HepG2 (cell line): ENCODE results near the gene ANK3. TPM values are rescaled to one million over a fixed set of nuclear protein-coding genes. Genes with fewer than 3 reads are reported as not detected.

Experiments used
- ATAC-seq: fragments of 200-7000 bp; cut with Tn5 transposase; 3 replicates; pipeline ENCODE4 v1.9.1; 2020; ENCODE audit warnings: mild to moderate bottlenecking, moderate library complexity
- BruUV-seq: library from RNA; stranded (reverse); fragments of 400-500 nt; replicated peaks from 2 replicates; lab custom pipeline; 2021; lab: Mats Ljungman, UMichigan
- CTCF ChIA-PET: fragments of 300-600 bp; formaldehyde crosslinking; extraction: SDS; loops from one replicate; lab custom pipeline; 2021; ENCODE audit warnings: low total read pairs, inconsistent platforms, low intra/inter-chr PET ratio; lab: Yijun Ruan, JAX
- POLR2A ChIA-PET: fragments of 350-600 bp; sonication (Branson Sonifier 250); formaldehyde crosslinking; loops from one replicate; lab custom pipeline; 2020; ENCODE audit warnings: antibody characterized with exemption, inconsistent platforms; lab: Yijun Ruan, JAX
- DNase-seq: peaks from one replicate; pipeline ENCODE4 v3.0.0-alpha.2; 2015; ENCODE audit warnings: low spot score
- FAIRE-seq: peaks from 3 replicates; lab custom pipeline; 2011; peaks lifted over from hg19 to GRCh38; lab: Jason Lieb, UNC
- H2AFZ ChIP-seq: one replicate; pipeline ENCODE4 v1.6.1; 2011; ENCODE audit warnings: low read length, inconsistent platforms
- H3K27ac ChIP-seq: fragments of 300-600 bp; 3 replicates; pipeline ENCODE4 v1.8.0; 2011; ENCODE audit warnings: mixed run types, mild to moderate bottlenecking, mixed read lengths, low read length, inconsistent platforms; ENCODE audit not compliant: insufficient read depth; ENCODE audit errors: extremely low read length
- H3K27me3 ChIP-seq, 2 experiments: fragments of 200-600 bp in 1 of 2; 2 replicates in 1 of 2; 3 replicates in 1 of 2; pipeline versions ENCODE4 v1.6.0 to v1.8.0; 2011; ENCODE audit warnings: low read length in 2 of 2, mild to moderate bottlenecking in 2 of 2, moderate library complexity in 2 of 2, inconsistent platforms in 1 of 2; ENCODE audit not compliant: insufficient read depth in 2 of 2, control insufficient read depth in 1 of 2
- H3K36me3 ChIP-seq, 2 experiments: fragments of 200-600 bp in 1 of 2; replicated peaks in 1 of 2; 2 replicates in 1 of 2; 3 replicates in 1 of 2; pipeline versions ENCODE4 v1.5.1 to v1.8.0; 2011; ENCODE audit warnings: low read length in 2 of 2, inconsistent platforms in 1 of 2; ENCODE audit not compliant: insufficient read depth in 2 of 2, control insufficient read depth in 1 of 2
- H3K4me1 ChIP-seq: 2 replicates; pipeline ENCODE4 v1.5.1; 2012; ENCODE audit warnings: low read length, inconsistent platforms; ENCODE audit not compliant: insufficient read depth
- H3K4me2 ChIP-seq: 2 replicates; pipeline ENCODE4 v1.6.0; 2011; ENCODE audit warnings: low read depth, low read length, inconsistent platforms
- H3K4me3 ChIP-seq, 3 experiments: fragments of 200-600 bp in 1 of 3; sonication (generic), shearing (Covaris generic) in 1 of 3; replicated peaks in 1 of 3; 2 replicates each; pipeline ENCODE4 v1.5.1; 2011 to 2016; ENCODE audit warnings: low read length in 3 of 3, inconsistent platforms in 2 of 3, low read depth in 2 of 3, mild to moderate bottlenecking in 2 of 3, control low read depth in 1 of 3, mixed read lengths in 1 of 3; ENCODE audit not compliant: insufficient read depth in 1 of 3
- H3K79me2 ChIP-seq: one replicate; pipeline ENCODE4 v1.6.1; 2011; ENCODE audit warnings: low read length, inconsistent platforms; ENCODE audit not compliant: insufficient read depth
- H3K9ac ChIP-seq: 2 replicates; pipeline ENCODE4 v1.6.0; 2011; ENCODE audit warnings: mild to moderate bottlenecking, low read depth, low read length, inconsistent platforms; ENCODE audit not compliant: insufficient read depth
- H3K9me3 ChIP-seq: 2 replicates; pipeline ENCODE4 v1.5.1; 2012; ENCODE audit warnings: mild to moderate bottlenecking, low read length
- H4K20me1 ChIP-seq: 2 replicates; pipeline ENCODE4 v1.6.0; 2011; ENCODE audit warnings: inconsistent platforms, mild to moderate bottlenecking, low read length, moderate library complexity; ENCODE audit not compliant: insufficient read depth
- BRCA1 ChIP-seq: sonication (generic); formaldehyde crosslinking; IDR thresholded peaks from 2 replicates; pipeline ENCODE4 v1.4.0; 2020; ENCODE audit warnings: missing genetic modification reagents
- BRD4 ChIP-seq: sonication (generic); formaldehyde crosslinking; IDR thresholded peaks from 2 replicates; pipeline ENCODE4 v1.4.0; 2020; ENCODE audit warnings: missing genetic modification reagents
- DNMT3B ChIP-seq: conservative IDR thresholded peaks from 2 replicates; pipeline ENCODE4 v1.6.1; 2016; ENCODE audit warnings: missing biosample characterization, control low read depth
- HBP1 ChIP-seq: IDR thresholded peaks from 2 replicates; pipeline ENCODE4 v1.6.1; 2016; ENCODE audit warnings: low read depth, control low read depth
- PAF1 ChIP-seq: IDR thresholded peaks from 2 replicates; pipeline ENCODE4 v1.6.1; 2016; ENCODE audit warnings: missing genetic modification reagents, missing compliant biosample characterization
- SPEN ChIP-seq: sonication (generic); formaldehyde crosslinking; IDR thresholded peaks from 2 replicates; pipeline ENCODE4 v1.5.1; 2020; ENCODE audit warnings: low read depth, mild to moderate bottlenecking, missing genetic modification reagents
- XRCC5 ChIP-seq: fragments of 200-400 bp; formaldehyde crosslinking; optimal IDR thresholded peaks from 2 replicates; pipeline ENCODE3; 2017; ENCODE audit warnings: mild to moderate bottlenecking, low read length
- ZFP41 ChIP-seq: sonication (generic); formaldehyde crosslinking; IDR thresholded peaks from 2 replicates; pipeline ENCODE4 v1.4.0; 2020; ENCODE audit warnings: mild to moderate bottlenecking, missing genetic modification reagents, borderline replicate concordance
- ZFP82 ChIP-seq: sonication (generic); formaldehyde crosslinking; IDR thresholded peaks from 2 replicates; pipeline ENCODE4 v1.5.1; 2020; ENCODE audit warnings: mild to moderate bottlenecking, missing genetic modification reagents, borderline replicate concordance
- ZFYVE20 ChIP-seq: sonication (generic); formaldehyde crosslinking; IDR thresholded peaks from 2 replicates; pipeline ENCODE4 v1.8.0; 2023; ENCODE audit warnings: low read depth, mild to moderate bottlenecking, moderate library complexity, missing genetic modification reagents, borderline replicate concordance
- ZMYM4 ChIP-seq: sonication (generic); formaldehyde crosslinking; IDR thresholded peaks from 2 replicates; pipeline ENCODE4 v1.8.1; 2023; ENCODE audit warnings: mild to moderate bottlenecking, missing genetic modification reagents
- ZNF670 ChIP-seq: sonication (generic); formaldehyde crosslinking; IDR thresholded peaks from 2 replicates; pipeline ENCODE4 v1.8.0; 2022; ENCODE audit warnings: mild to moderate bottlenecking, missing genetic modification reagents, borderline replicate concordance
- ZNF773 ChIP-seq: sonication (generic); formaldehyde crosslinking; IDR thresholded peaks from 2 replicates; pipeline ENCODE4 v1.4.0; 2020; ENCODE audit warnings: missing genetic modification reagents, borderline replicate concordance
- ZNF891 ChIP-seq: sonication (generic); formaldehyde crosslinking; IDR thresholded peaks from 2 replicates; pipeline ENCODE4 v1.5.0; 2020; ENCODE audit warnings: mild to moderate bottlenecking, missing genetic modification reagents
- WGBS: methylation state at CpG from one replicate; pipeline ENCODE4 v1.1.6; 2017; ENCODE audit warnings: low lambda C conversion rate; 5-methylcytosine and 5-hydroxymethylcytosine counted together
- in situ Hi-C: cut with HindIII; loops from 2 replicates; pipeline ENCODE4 v1.10.0; 2017; ENCODE audit warnings: low pct_unique_long_range_greater_than_20kb; ENCODE audit not compliant: extremely low pct_ligation_motif_present
- intact Hi-C: fragments of 100-400 bp; cut with micrococcal nuclease; formaldehyde crosslinking; loops from one replicate; pipeline ENCODE4 v1.10.0; 2022; ENCODE audit not compliant: unreplicated experiment
- polyA plus RNA-seq, 8 experiments: library from polyadenylated mRNA; depleted of rRNA in 3 of 8; stranded (reverse) in 7 of 8; unstranded in 1 of 8; fragments of >200 nt; fragmentation: Illumina TruSeq in 4 of 8; extraction: Trizol in 4 of 8; gene quantifications; 2 replicates each; pipeline versions ENCODE4 v1.2.1 to v1.2.3, GENCODE V29; 2011 to 2016; ENCODE audit warnings: low read depth in 4 of 8, missing spikeins in 1 of 8, mixed read lengths in 1 of 8; ENCODE audit not compliant: insufficient read depth in 1 of 8
- total RNA-seq, 5 experiments: library from RNA; depleted of rRNA; stranded (reverse); fragments of >200 nt; fragmentation: Illumina TruSeq; extraction: Trizol; gene quantifications; 2 replicates each; pipeline ENCODE4 v1.2.3, GENCODE V29; 2016; ENCODE audit warnings: low read depth in 1 of 5
- TF ChIP-seq, protein P1 (sequence below): sonication (generic); formaldehyde crosslinking; IDR thresholded peaks from 2 replicates; pipeline ENCODE4 v1.4.0; 2020; ENCODE audit warnings: low read depth, missing genetic modification reagents

ANK3 gene
- total and polyA plus RNA-seq, 2 of the 13 experiments (the other 11 are each of a cell fraction or from before 2014, with no cell fraction given) = not detected

DNA sequence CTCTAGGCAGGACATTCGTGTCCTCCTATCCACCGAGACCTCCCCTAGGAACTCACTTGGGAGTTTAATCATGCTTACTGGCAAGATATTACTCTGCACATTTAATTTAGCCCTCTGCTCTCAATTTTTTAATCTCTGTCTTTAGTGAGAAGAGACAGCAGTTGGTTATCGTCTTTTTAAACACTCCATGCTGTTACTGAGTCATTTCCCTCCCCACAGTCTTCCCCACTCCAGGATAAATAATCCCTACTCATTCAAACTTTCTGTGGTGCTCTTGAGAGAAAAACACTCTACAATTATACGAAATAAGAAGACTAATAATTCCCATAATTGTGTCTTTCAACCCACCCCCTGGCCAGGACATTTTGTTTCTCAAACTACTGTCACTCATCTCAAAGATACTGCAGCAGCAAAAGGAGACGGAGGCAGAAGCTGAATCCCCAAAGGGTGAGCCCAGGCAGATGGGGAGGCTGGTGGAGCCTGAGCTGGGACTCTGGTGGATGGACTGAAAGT, 84.2 kb downstream of the ANK3 start:
- no peaks in the 10 kb centered on the region for H3K36me3 ChIP-seq
- POLR2A ChIA-PET = no interaction called here
- no peaks in the 10 kb centered on the region for H4K20me1 ChIP-seq
- in situ Hi-C loops (no loop called here), intact Hi-C loops (no loop called here)
- no peaks in the 10 kb centered on the region for H3K4me1 ChIP-seq
- H3K9ac ChIP-seq = no peak overlapping the region
- WGBS = 21% methylated on average over 5 of the region's 5 CpGs
- no peaks in the 10 kb centered on the region for H3K27me3 ChIP-seq
- no peak overlapping the region for H3K4me2 ChIP-seq
- BruUV-seq = no TSS peak
- H3K9me3 ChIP-seq = no peaks in the 10 kb centered on the region
- CTCF ChIA-PET = no interaction called here
- H3K79me2 ChIP-seq = no peaks in the 10 kb centered on the region
- no peak for ATAC-seq
- H3K4me3 ChIP-seq = no peak overlapping the region
- no peak overlapping the region for H3K27ac ChIP-seq
- no peak for FAIRE-seq
- DNase-seq = no peak
- TF ChIP-seq, protein P1, sequence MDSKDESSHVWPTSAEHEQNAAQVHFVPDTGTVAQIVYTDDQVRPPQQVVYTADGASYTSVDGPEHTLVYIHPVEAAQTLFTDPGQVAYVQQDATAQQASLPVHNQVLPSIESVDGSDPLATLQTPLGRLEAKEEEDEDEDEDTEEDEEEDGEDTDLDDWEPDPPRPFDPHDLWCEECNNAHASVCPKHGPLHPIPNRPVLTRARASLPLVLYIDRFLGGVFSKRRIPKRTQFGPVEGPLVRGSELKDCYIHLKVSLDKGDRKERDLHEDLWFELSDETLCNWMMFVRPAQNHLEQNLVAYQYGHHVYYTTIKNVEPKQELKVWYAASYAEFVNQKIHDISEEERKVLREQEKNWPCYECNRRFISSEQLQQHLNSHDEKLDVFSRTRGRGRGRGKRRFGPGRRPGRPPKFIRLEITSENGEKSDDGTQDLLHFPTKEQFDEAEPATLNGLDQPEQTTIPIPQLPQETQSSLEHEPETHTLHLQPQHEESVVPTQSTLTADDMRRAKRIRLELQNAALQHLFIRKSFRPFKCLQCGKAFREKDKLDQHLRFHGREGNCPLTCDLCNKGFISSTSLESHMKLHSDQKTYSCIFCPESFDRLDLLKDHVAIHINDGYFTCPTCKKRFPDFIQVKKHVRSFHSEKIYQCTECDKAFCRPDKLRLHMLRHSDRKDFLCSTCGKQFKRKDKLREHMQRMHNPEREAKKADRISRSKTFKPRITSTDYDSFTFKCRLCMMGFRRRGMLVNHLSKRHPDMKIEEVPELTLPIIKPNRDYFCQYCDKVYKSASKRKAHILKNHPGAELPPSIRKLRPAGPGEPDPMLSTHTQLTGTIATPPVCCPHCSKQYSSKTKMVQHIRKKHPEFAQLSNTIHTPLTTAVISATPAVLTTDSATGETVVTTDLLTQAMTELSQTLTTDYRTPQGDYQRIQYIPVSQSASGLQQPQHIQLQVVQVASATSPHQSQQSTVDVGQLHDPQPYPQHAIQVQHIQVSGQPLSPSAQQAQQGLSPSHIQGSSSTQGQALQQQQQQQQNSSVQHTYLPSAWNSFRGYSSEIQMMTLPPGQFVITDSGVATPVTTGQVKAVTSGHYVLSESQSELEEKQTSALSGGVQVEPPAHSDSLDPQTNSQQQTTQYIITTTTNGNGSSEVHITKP (CRISPR knock-in tag) = no peak
- TF ChIP-seq HBP1 (CRISPR knock-in tag) (no peak), ZFYVE20 (no peak), ZNF891 (CRISPR knock-in tag) (no peak), ZNF773 (CRISPR knock-in tag) (no peak), BRCA1 (no peak), ZMYM4 (no peak), BRD4 (CRISPR knock-in tag) (no peak), ZNF670 (CRISPR knock-in tag) (no peak), SPEN (CRISPR knock-in tag) (no peak), ZFP82 (CRISPR knock-in tag) (no peak), DNMT3B (CRISPR knock-in tag) (no peak), PAF1 (no peak), ZFP41 (CRISPR knock-in tag) (no peak), XRCC5 (no peak)
- no peak overlapping the region for H2AFZ ChIP-seq
